Ramos (cell line): ENCODE data around the gene TCERG1L.
"Not testable (repeated sequence)": the region's sequence is repeated elsewhere in the genome, so short reads cannot be mapped to it uniquely, and the experiment has no call there.

Source experiments
- in situ Hi-C: fragments of 300-500 bp; cut with MboI; formaldehyde crosslinking; loops from one replicate; pipeline ENCODE4 v1.14.3; 2022; ENCODE audit warnings: low sequenced_read_pairs; ENCODE audit not compliant: unreplicated experiment

Gene TCERG1L

GRCh38 chr10:131136336-131136735 is 175.2 kb downstream of the TCERG1L start:
- in situ Hi-C loops, result not testable (repeated sequence)

- in situ Hi-C loops, result no loop called here
Observed at GRCh38 chr10:131135716-131136115, 175.8 kb downstream of the TCERG1L start.

DNA sequence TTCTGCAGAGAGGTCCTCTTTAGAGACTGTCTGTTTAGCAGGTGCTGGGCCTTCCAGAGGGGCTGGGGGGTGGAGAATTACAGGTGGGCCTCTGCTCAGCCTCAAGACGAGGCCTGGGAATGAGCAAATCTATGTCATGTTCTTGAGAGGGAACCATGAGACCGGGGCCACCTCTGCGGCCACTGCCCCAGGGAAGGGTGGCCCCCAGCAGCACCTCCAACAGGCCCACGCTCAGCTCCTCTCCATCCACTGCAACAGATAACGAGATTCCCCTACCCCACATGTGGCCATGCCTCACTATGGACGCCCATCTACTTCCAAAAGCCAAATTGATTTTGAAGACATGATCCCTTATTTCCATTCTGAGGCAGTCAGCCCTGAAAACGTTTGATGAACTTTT is 176.9 kb downstream of the TCERG1L start:
- in situ Hi-C loops, result no loop called here

DNA sequence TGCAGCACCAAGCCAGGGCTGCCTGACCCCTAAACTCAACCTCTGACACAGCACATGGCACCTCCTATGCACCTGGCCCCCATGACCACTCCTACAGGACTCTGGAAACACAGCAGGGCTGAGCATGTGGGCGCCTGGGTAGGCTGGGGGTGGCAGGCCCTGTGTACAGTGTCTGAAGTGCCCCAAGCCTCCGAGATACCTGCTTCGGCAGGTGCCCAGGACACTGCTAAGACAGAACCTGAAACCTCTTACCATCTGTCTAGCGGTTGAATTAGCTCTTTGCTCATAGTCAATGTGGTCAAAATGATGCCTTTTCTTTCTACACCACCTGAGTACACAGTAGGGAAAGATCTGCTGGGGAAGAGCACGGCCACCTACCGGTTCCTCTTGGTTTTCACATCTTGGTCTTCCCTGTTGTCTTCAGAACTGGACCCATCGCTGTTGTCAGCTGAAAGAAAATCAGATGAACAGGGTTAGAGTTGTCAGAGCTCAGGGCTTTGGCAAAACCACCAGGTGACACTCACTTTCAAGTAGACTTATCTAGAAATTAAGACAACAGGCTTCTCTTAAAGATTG is 177.4 kb downstream of the TCERG1L start:
- in situ Hi-C loops, result no loop called here

- in situ Hi-C loops, result no loop called here
Observed at GRCh38 chr10:131132681-131133080, 178.8 kb downstream of the TCERG1L start.

GRCh38 chr10:131131726-131132591 is 179.6 kb downstream of the TCERG1L start:
- in situ Hi-C loops, result no loop called here

DNA sequence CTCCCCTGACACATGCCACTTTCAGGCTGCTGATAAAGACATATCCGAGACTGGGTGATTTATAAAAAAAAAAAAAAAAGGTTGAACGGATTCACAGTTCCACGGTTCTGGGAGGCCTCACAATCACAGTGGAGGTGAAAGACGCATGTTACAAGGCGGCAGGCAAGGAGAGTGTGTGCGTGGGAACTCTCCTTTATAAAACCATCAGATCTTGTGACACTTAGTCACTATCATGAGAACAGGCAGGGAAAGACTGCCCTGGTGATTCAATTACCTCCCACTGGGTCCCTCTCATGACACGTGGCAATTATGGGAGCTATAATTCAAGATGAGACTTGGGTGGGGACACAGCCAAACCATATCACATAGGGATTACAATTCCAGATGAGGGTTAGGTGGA is 181.5 kb downstream of the TCERG1L start:
- in situ Hi-C loops, result no loop called here

DNA sequence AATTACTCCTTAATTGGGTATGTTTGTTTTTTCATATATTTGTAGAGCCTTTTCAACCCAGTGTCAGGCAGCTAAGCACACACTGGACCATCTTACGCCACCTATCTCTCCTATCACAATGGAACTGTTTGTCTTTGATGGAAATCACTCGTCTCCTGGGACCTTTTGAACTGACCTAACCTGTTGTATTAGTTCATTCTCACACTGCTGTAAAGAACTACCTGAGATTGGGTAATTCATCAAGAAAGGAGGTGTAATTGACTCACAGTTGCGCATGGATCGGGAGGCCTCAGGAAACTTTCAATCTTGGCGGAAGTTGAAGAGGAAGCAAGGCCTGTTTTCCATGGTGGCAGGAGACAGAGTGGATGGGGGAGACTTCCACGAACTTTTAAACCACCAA is 182.0 kb downstream of the TCERG1L start:
- in situ Hi-C loops, result no loop called here

GRCh38 chr10:131128731-131129130 is 182.8 kb downstream of the TCERG1L start:
- in situ Hi-C loops, result no loop called here

DNA sequence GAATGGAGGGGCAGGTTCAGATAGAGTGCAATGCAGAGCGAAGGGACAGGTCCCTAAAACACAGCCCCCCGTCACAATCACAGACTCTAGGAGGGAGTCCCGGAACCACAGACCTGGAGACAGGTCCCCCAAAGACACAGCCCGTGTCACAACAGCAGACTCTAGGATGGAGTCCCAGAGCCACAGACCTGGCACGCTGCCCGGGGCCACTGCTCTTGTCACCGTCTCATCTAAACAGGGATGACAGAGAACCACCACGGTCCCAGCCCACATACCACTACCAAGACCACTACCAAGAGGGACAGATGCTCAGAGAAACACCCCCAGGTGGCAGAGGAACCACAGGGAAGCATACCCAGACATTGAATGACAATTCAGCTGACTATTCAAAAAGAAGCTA is 183.9 kb downstream of the TCERG1L start:
- in situ Hi-C loops, result no loop called here

DNA sequence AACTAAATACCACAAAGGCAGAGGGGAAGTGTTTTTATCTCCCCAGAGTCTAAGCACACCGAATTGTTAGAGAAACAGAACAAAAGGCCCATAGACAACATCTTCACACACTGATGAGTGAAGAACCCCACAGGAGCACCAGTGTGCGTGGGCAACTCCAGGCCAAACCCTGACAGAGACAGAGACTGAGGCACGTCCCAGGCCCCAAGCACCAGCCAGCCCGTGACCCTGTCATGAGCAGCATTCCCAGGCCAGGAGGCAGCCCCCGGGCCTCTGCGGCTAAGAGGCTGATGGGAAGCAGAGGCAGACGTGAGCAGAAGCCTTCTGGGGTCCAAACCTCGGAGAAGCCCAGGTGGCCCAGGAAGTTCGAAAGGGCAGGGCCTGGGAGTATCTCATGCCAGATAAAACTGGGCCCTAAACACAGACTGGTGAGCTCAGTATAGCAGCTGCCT is 184.4 kb downstream of the TCERG1L start:
- in situ Hi-C loops, result no loop called here

DNA sequence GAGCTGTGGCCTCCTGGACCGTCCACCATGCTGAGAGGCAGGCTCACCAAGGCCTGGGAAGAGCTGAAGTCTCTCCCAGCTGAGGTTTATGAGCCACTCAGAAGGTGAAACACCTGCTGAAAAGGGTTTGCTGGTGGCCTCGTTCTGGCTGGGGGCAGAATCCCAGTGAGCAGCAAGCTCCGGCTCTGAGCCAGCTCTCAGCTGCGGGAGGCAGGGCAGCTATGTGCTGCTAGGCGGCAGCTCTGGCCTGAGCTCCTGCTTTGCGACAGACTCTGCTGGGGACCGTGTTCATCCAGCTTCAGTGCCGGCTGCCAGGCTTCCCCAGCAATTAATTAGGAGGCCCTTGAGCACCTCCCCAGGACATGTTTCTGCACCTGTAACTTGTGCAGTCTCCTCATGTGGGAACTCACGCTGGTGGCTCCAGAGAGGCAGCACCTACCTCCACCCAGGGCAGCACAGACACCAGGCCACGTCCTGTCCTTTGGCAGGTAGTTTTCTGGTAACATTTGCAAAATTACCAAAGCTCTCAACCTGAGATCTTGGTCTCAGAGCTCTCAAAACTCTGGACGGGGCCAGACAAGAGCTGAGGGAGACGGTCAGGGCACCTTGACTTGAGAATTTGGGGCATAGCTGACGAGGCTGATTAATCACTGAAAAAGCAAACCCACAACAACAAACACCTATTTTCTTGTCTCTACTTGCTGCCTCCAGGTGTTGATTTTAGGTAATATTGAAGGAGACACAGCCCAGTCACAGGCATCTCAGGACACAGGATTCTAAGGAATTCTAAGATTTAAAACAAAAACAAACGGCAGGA is 185.0 kb downstream of the TCERG1L start:
- in situ Hi-C loops, result no loop called here

DNA sequence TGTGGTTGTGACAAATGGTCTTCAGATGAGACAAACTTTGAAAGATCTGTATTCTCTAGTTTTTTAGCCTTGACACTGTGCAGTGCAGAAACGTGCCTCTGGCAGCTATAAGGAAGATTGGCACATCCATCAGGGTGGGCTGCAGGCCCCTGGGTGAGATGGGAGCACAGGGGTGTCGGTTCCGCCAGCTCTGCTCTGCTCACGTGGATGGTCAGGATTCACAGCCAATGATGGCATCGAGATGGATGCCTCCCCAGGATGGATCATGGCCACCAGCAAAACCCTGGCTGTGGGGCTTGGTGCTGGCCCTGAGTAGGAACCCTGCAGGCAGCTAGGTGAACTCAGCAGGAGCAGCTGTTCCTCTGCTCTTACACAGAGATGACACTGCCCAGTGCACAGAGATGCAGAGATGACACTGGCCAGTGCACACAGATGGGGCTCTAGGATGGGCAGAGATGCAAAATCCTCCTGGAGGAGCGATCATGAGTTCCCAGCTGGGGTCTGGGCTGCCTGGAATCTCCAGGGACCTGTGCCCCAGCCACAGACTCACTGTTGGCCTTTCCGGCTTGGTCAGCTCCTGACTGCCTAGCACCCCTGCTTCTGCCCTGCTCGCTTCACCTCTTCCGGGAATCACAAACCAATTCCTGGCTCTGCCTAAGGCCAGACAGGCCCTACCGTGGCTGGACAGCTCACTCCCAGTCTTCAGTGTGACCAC is 185.9 kb downstream of the TCERG1L start:
- in situ Hi-C loops, result no loop called here

DNA sequence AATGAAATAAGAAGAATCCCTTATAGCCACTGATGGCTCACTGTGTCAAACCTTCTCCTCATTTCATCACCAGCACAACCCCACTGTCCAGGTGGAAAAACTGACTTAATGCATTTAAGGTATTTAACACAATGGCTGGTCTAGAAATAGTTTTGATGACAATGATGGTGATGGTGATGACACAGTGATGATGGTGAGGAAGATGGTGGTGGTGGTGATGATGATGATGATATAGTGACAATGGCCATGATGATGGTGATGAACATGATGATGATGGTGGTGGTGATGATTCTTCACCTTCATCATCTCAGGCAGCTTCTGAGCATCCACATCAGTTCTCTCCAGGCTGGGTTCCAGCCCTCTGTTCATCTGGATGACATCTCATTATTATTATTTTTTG is 186.6 kb downstream of the TCERG1L start:
- in situ Hi-C loops, result no loop called here

- in situ Hi-C loops, result no loop called here
Observed at GRCh38 chr10:131123496-131123895, 188.0 kb downstream of the TCERG1L start.

GRCh38 chr10:131121511-131122035 is 189.9 kb downstream of the TCERG1L start:
- in situ Hi-C loops, result no loop called here

DNA sequence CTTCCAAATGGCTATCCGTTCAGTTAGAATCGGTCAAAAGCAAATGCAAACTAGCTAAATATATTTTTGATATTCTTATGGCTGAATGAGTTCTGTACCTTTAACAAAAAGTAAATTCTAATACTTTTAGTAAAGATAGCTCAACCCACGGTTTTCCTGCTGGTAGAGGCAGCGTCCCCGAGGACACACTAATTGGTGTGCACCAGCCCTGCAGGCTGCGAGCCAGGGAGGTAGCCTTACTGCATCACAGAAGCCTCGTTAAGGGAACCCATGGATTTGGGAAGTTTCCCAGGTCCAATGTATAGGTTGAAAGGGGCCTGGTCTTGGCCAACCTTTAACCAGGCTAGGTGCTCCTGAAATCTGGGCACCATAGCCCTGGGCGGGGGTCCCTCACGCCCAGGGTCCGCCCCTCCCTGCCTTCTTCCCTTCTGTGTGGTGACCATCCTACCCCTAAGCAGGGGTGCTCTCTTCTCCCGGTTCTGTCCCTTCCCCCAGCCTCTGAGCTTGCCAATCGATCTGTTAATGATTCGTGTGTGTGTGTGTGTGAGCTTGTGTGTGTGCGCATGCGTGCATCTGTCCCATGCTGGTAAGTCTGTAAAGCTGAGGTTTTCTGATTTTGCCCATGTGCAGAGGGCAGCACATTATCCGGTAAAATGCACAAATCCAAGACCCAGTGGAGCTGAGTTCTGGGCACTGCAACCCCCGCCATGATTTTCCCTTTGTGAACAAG is 191.7 kb downstream of the TCERG1L start:
- in situ Hi-C loops, result no loop called here

DNA sequence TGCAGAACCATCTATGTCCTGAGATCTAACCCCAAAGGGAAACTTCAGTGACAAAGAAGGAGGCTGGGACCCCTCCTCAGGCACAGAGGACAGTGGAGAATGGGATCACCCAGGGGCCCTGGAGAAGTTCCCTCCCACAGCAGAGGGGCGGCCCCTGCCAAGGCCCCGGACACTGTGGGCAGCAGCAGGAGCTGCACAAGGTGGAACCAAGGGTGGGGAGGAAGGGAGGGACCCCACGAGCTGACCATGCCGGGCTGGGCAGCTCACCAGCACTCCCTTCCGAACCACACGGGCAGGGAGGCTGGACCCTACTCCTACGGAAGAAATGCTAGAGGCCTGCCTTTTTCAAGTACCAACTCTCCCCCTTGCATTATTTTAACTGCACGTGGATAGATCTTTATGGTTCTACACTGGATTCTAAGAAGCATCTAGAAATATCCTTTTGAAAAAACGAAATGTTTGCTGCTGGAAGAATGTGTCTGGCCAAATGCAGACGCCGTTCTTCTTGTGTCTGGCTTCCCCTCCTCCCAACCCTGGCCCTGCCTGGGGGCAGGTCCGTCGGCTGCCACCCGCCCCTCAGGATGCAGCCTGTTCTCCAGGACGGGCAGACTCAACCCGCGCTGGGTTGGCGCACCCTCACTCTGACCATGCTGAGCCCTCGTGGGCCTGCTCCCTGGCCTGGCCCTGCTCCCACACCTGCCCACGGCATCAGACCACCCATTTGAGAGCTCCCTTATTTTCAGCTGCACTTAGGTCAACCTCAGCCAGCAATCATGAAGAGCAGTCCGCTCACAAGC is 193.9 kb downstream of the TCERG1L start:
- in situ Hi-C loops, result no loop called here

GRCh38 chr10:131116991-131117375 is 194.5 kb downstream of the TCERG1L start:
- in situ Hi-C loops, result no loop called here
